Measurements from ENCODE around the gene TMEM209.
A peak's percentile ranks its signal among the peaks of the same experiment; 100 is the strongest.

Gene TMEM209

DNA sequence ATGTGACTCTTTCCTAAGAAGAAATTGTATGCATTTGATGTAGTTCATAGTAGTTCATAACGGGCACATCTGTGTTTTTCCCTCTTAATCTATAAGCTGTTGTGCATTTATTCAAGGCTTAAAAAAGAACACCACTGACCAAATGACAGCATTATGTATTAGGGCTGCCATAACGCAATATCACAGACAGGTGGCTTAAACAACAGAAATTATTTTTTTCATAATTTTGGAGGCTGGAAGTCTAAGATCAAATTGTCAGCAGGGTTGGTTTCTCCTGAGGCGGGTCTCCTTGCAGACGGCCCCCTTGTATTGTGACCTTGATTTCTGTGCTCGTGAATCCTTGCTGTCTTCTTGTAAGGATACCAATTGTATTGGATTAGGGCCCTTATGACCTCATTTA lies 1.8 kb upstream of the TMEM209 start:
- H3K27me3 ChIP-seq (ENCODE audit: control insufficient read depth in 3 of 3, insufficient read depth in 3 of 3, low read depth in 1 of 3, low read length in 3 of 3): no peaks in the 10 kb centered on the region
- H4K91ac ChIP-seq (ENCODE audit: low read depth, low read length, poor library complexity): no peak overlapping the region
- H3K14ac ChIP-seq (ENCODE audit: low read length): no peak overlapping the region
- no peak overlapping the region for H2BK15ac ChIP-seq (ENCODE audit: low read length)
- no peak overlapping the region for H3K27ac ChIP-seq (replicated peaks; ENCODE audit: low read length)
- no peaks in the 10 kb centered on the region for H3K79me1 ChIP-seq (ENCODE audit: low read depth, low read length)
- H3K9me3 ChIP-seq (replicated peaks in 1 of 2; ENCODE audit: control insufficient read depth in 2 of 2, insufficient read depth in 1 of 2, low read depth in 1 of 2, low read length in 2 of 2): no peaks in the 10 kb centered on the region
- H2AK5ac ChIP-seq (ENCODE audit: low read depth, low read length): no peak overlapping the region
- H2BK5ac ChIP-seq (ENCODE audit: low read length): no peak overlapping the region
- DNase-seq (ENCODE audit: low spot score): no peak
- H2BK120ac ChIP-seq (ENCODE audit: low read depth, low read length): no peak overlapping the region
- H3K4me1 ChIP-seq (ENCODE audit: control insufficient read depth in 2 of 2, insufficient read depth in 1 of 2, low read depth in 1 of 2, low read length in 2 of 2): peaks cover 3% of the 10 kb centered on the region in 2 donors
- H3K4me2 ChIP-seq (ENCODE audit: insufficient read depth, low read length, poor library complexity, severe bottlenecking): no peak overlapping the region
- H3K4me3 ChIP-seq (ENCODE audit: low read length in 2 of 2): no peak overlapping the region
- H2BK12ac ChIP-seq (ENCODE audit: low read length): no peak overlapping the region
- H4K8ac ChIP-seq (ENCODE audit: low read depth, low read length): no peak overlapping the region
- WGBS, 2 donors (ENCODE audit: extremely low coverage in 2 of 2, insufficient read length in 2 of 2, insufficient replicate concordance in 1 of 2): no CpG with 5 or more reads among the region's 5 CpGs
- no peak overlapping the region for H3K18ac ChIP-seq (ENCODE audit: low read length)
- H3K4ac ChIP-seq (ENCODE audit: low read length): no peak overlapping the region
- H3K36me3 ChIP-seq (replicated peaks in 1 of 2; ENCODE audit: control insufficient read depth in 2 of 2, insufficient read depth in 2 of 2, low read length in 2 of 2): peaks cover 5 to 21% of the 10 kb centered on the region in 2 donors
- H3K23ac ChIP-seq (ENCODE audit: low read depth, low read length, poor library complexity): no peak overlapping the region
- H3K9ac ChIP-seq (ENCODE audit: low read depth, low read length, poor library complexity): no peak overlapping the region
- H2AFZ ChIP-seq (ENCODE audit: low read length): peak overlapping the region; percentile 46

- Histone ChIP-seq H3K36me3 (replicated peaks in 1 of 2; ENCODE audit: control insufficient read depth in 2 of 2, insufficient read depth in 2 of 2, low read length in 2 of 2) (peaks cover 10 to 74% of the 10 kb centered on the region in 2 donors), H3K9me3 (replicated peaks in 1 of 2; ENCODE audit: control insufficient read depth in 2 of 2, insufficient read depth in 1 of 2, low read depth in 1 of 2, low read length in 2 of 2) (peaks cover 0 to 11% of the 10 kb centered on the region in 2 donors), H2AFZ (ENCODE audit: low read length) (no peak overlapping the region), H3K4me1 (ENCODE audit: control insufficient read depth in 2 of 2, insufficient read depth in 1 of 2, low read depth in 1 of 2, low read length in 2 of 2) (peaks cover 3% of the 10 kb centered on the region in 2 donors), H2BK15ac (ENCODE audit: low read length) (no peak overlapping the region), H3K27me3 (ENCODE audit: control insufficient read depth in 3 of 3, insufficient read depth in 3 of 3, low read depth in 1 of 3, low read length in 3 of 3) (no peaks in the 10 kb centered on the region), H3K79me1 (ENCODE audit: low read depth, low read length) (peaks cover 2% of the 10 kb centered on the region), H2BK12ac (ENCODE audit: low read length) (no peak overlapping the region), H4K91ac (ENCODE audit: low read depth, low read length, poor library complexity) (no peak overlapping the region), H3K4me2 (ENCODE audit: insufficient read depth, low read length, poor library complexity, severe bottlenecking) (no peak overlapping the region), H3K4me3 (ENCODE audit: low read length in 2 of 2) (no peak overlapping the region), H3K18ac (ENCODE audit: low read length) (no peak overlapping the region), H2BK120ac (ENCODE audit: low read depth, low read length) (no peak overlapping the region), H4K8ac (ENCODE audit: low read depth, low read length) (no peak overlapping the region), H2AK5ac (ENCODE audit: low read depth, low read length) (no peak overlapping the region), H2BK5ac (ENCODE audit: low read length) (no peak overlapping the region), H3K23ac (ENCODE audit: low read depth, low read length, poor library complexity) (no peak overlapping the region), H3K27ac (replicated peaks; ENCODE audit: low read length) (no peak overlapping the region), H3K14ac (ENCODE audit: low read length) (no peak overlapping the region), H3K4ac (ENCODE audit: low read length) (no peak overlapping the region), H3K9ac (ENCODE audit: low read depth, low read length, poor library complexity) (no peak overlapping the region)
- DNase-seq (ENCODE audit: low spot score): no peak
- WGBS, 2 donors (ENCODE audit: extremely low coverage in 2 of 2, insufficient read length in 2 of 2, insufficient replicate concordance in 1 of 2): no CpG with 5 or more reads among the region's 7 CpGs
Measured at GRCh38 chr7:130201796-130202195, 3.4 kb downstream of the TMEM209 start.

- H2BK5ac ChIP-seq (ENCODE audit: low read length): no peak overlapping the region
- H4K91ac ChIP-seq (ENCODE audit: low read depth, low read length, poor library complexity): no peak overlapping the region
- no peak overlapping the region for H2AK5ac ChIP-seq (ENCODE audit: low read depth, low read length)
- no peak overlapping the region for H2AFZ ChIP-seq (ENCODE audit: low read length)
- H3K4me2 ChIP-seq (ENCODE audit: insufficient read depth, low read length, poor library complexity, severe bottlenecking): no peak overlapping the region
- DNase-seq (ENCODE audit: low spot score): no peak
- H2BK12ac ChIP-seq (ENCODE audit: low read length): no peak overlapping the region
- peaks cover 8 to 99% of the 10 kb centered on the region in 2 donors for H3K36me3 ChIP-seq (replicated peaks in 1 of 2; ENCODE audit: control insufficient read depth in 2 of 2, insufficient read depth in 2 of 2, low read length in 2 of 2)
- H3K9me3 ChIP-seq (replicated peaks in 1 of 2; ENCODE audit: control insufficient read depth in 2 of 2, insufficient read depth in 1 of 2, low read depth in 1 of 2, low read length in 2 of 2): peaks cover 0 to 11% of the 10 kb centered on the region in 2 donors
- no peak overlapping the region for H3K27ac ChIP-seq (replicated peaks; ENCODE audit: low read length)
- peaks cover 2% of the 10 kb centered on the region for H3K79me1 ChIP-seq (ENCODE audit: low read depth, low read length)
- no peak overlapping the region for H2BK15ac ChIP-seq (ENCODE audit: low read length)
- H4K8ac ChIP-seq (ENCODE audit: low read depth, low read length): no peak overlapping the region
- H3K18ac ChIP-seq (ENCODE audit: low read length): no peak overlapping the region
- H3K4me3 ChIP-seq (ENCODE audit: low read length in 2 of 2): no peak overlapping the region
- H2BK120ac ChIP-seq (ENCODE audit: low read depth, low read length): no peak overlapping the region
- no peak overlapping the region for H3K9ac ChIP-seq (ENCODE audit: low read depth, low read length, poor library complexity)
- no peak overlapping the region for H3K23ac ChIP-seq (ENCODE audit: low read depth, low read length, poor library complexity)
- no peak overlapping the region for H3K14ac ChIP-seq (ENCODE audit: low read length)
- no peaks in the 10 kb centered on the region for H3K27me3 ChIP-seq (ENCODE audit: control insufficient read depth in 3 of 3, insufficient read depth in 3 of 3, low read depth in 1 of 3, low read length in 3 of 3)
- no peak overlapping the region for H3K4ac ChIP-seq (ENCODE audit: low read length)
- H3K4me1 ChIP-seq (ENCODE audit: control insufficient read depth in 2 of 2, insufficient read depth in 1 of 2, low read depth in 1 of 2, low read length in 2 of 2): no peaks in the 10 kb centered on the region
- no CpG with 5 or more reads among the region's 2 CpGs for WGBS, 2 donors (ENCODE audit: extremely low coverage in 2 of 2, insufficient read length in 2 of 2, insufficient replicate concordance in 1 of 2)
Measured at GRCh38 chr7:130197094-130197493, 8.1 kb downstream of the TMEM209 start.

DNA sequence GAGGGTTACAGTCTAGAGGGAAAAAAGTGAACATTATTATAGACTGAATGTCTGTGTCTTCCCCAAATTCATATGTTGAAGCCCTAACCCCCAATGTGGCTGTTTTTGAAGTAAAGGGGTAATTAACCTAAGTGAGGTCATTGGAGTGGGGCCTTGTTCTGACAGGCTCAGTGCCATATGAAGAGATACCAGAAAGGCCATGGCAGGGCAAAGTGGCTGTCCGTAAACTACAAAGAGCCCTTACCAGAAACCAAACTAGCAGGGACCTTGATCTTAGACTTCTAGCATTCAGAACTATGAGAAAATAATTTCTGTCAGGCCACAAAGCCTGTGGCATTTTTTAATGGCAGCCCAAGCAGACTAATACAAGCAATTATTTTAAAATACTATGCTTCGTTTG lies 8.7 kb downstream of the TMEM209 start:
- Histone ChIP-seq H3K4me2 (ENCODE audit: insufficient read depth, low read length, poor library complexity, severe bottlenecking) (no peak overlapping the region), H2BK12ac (ENCODE audit: low read length) (no peak overlapping the region), H4K91ac (ENCODE audit: low read depth, low read length, poor library complexity) (no peak overlapping the region), H3K4me1 (ENCODE audit: control insufficient read depth in 2 of 2, insufficient read depth in 1 of 2, low read depth in 1 of 2, low read length in 2 of 2) (no peaks in the 10 kb centered on the region), H4K8ac (ENCODE audit: low read depth, low read length) (no peak overlapping the region), H2AK5ac (ENCODE audit: low read depth, low read length) (no peak overlapping the region), H3K18ac (ENCODE audit: low read length) (no peak overlapping the region), H3K27ac (replicated peaks; ENCODE audit: low read length) (no peak overlapping the region), H3K9ac (ENCODE audit: low read depth, low read length, poor library complexity) (no peak overlapping the region), H3K79me1 (ENCODE audit: low read depth, low read length) (no peaks in the 10 kb centered on the region), H3K14ac (ENCODE audit: low read length) (no peak overlapping the region), H3K36me3 (replicated peaks in 1 of 2; ENCODE audit: control insufficient read depth in 2 of 2, insufficient read depth in 2 of 2, low read length in 2 of 2) (peaks cover 6 to 99% of the 10 kb centered on the region in 2 donors), H3K9me3 (replicated peaks in 1 of 2; ENCODE audit: control insufficient read depth in 2 of 2, insufficient read depth in 1 of 2, low read depth in 1 of 2, low read length in 2 of 2) (peaks cover 0 to 10% of the 10 kb centered on the region in 2 donors), H3K27me3 (ENCODE audit: control insufficient read depth in 3 of 3, insufficient read depth in 3 of 3, low read depth in 1 of 3, low read length in 3 of 3) (no peaks in the 10 kb centered on the region), H3K23ac (ENCODE audit: low read depth, low read length, poor library complexity) (no peak overlapping the region), H3K4ac (ENCODE audit: low read length) (no peak overlapping the region), H3K4me3 (ENCODE audit: low read length in 2 of 2) (no peak overlapping the region), H2AFZ (ENCODE audit: low read length) (no peak overlapping the region), H2BK15ac (ENCODE audit: low read length) (no peak overlapping the region), H2BK120ac (ENCODE audit: low read depth, low read length) (no peak overlapping the region), H2BK5ac (ENCODE audit: low read length) (no peak overlapping the region)
- DNase-seq (ENCODE audit: low spot score): no peak
- WGBS, 2 donors (ENCODE audit: extremely low coverage in 2 of 2, insufficient read length in 2 of 2, insufficient replicate concordance in 1 of 2): no CpG with 5 or more reads among the region's 2 CpGs

Data from neuronal stem cell (in vitro differentiated cells).